HFFc6 (cell line): ENCODE measurements around the gene ABHD17C. TPM values are rescaled to one million over a fixed set of nuclear protein-coding genes. Genes with fewer than 3 reads are reported as not detected.

ENCODE experiments used
- DNase-seq: peaks from one replicate; pipeline ENCODE4 v3.0.0-alpha.2; 2018
- H3K27ac Mint-ChIP-seq: 2 replicates; pipeline ENCODE4 v1.8.0; 2020; ENCODE audit warnings: mild to moderate bottlenecking, mixed read lengths
- H3K27me3 Mint-ChIP-seq: 2 replicates; pipeline ENCODE4 v1.8.0; 2021; ENCODE audit warnings: mild to moderate bottlenecking, moderate library complexity, mixed read lengths; ENCODE audit not compliant: insufficient read depth
- H3K36me3 Mint-ChIP-seq: 2 replicates; pipeline ENCODE4 v1.8.0; 2021; ENCODE audit warnings: low read depth, mixed read lengths
- H3K4me1 Mint-ChIP-seq: 2 replicates; pipeline ENCODE4 v1.8.0; 2020; ENCODE audit warnings: low read depth, mixed read lengths
- H3K4me3 Mint-ChIP-seq: 2 replicates; pipeline ENCODE4 v1.8.0; 2020; ENCODE audit warnings: mild to moderate bottlenecking, moderate library complexity, mixed read lengths
- H3K9me3 Mint-ChIP-seq: 2 replicates; pipeline ENCODE4 v1.8.0; 2020; ENCODE audit warnings: mild to moderate bottlenecking, mixed read lengths
- CTCF ChIP-seq: fragments of 200-600 bp; sonication (generic); IDR thresholded peaks from 2 replicates; pipeline ENCODE4 v1.5.0; 2021; ENCODE audit warnings: antibody characterized with exemption, mild to moderate bottlenecking
- total RNA-seq, 6 experiments: library from RNA; stranded (reverse); fragmentation: NEBNext Ultra II Directional; extraction: Animal tissue kit (Norgen Biotek cat#: 25700); gene quantifications; 2 replicates in 1 of 6; 3 replicates in 5 of 6; pipeline ENCODE4 v1.2.3, GENCODE V29; 2021

The ABHD17C gene
- total RNA-seq, 6 experiments from 2014 or later = 8.5 to 21.4 (median 15.9) TPM

GRCh38 chr15:80779658-80780415, 84.7 kb downstream of the ABHD17C start:
- no peaks in the 10 kb centered on the region for H3K9me3 Mint-ChIP-seq
- TF ChIP-seq CTCF = no peak
- peaks cover 5% of the 10 kb centered on the region; the same call in 1 of the 2 replicates for H3K36me3 Mint-ChIP-seq
- no peak for DNase-seq
- peaks cover 45% of the 10 kb centered on the region for H3K4me1 Mint-ChIP-seq
- peaks cover 11% of the 10 kb centered on the region for H3K27me3 Mint-ChIP-seq
- no peak overlapping the region for H3K27ac Mint-ChIP-seq
- H3K4me3 Mint-ChIP-seq = peak overlapping the region; percentile 91

DNA sequence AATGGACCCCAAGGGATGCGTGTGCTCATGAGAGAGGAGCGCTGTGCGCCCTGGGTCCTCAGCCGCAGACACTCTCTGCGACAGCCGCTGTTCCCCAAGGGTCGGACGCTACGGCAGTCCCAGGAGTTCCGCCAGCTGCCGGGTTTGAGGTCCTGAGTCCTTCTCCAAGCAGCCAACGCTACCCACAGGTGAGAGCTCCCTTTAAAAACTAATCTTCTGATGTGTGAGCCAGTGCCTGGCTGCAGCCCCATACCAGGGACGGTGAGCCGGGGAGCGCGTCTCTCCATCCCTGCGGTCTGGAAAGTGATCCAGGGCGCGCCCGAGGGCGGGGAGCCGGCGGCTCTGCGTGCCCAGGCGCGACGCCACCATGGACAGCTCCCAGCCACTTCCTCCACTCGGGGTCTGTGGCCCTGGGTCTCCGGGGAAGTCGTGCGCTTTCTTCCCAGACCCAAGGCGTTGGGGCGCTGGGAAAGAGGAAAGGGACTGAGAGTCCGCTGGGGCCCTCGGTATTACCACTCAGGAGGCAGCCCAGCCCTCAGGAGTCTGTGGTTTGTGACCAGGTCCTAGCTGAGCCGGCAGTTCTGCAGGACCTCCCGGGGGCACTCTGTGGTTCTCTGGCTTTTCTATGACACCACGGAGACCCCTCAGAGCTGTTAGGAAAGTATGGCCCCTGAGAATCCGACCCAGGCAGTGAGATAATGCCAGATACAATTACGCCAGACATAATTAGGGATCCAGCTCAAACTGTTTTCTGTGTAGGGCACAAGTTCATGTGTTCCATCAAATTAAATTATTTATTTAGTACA, 85.5 kb downstream of the ABHD17C start:
- no peak for DNase-seq
- Mint-ChIP-seq H3K36me3 (peaks cover 5% of the 10 kb centered on the region; the same call in 1 of the 2 replicates), H3K4me3 (peak overlapping the region; percentile 91), H3K27me3 (peaks cover 11% of the 10 kb centered on the region), H3K4me1 (peaks cover 53% of the 10 kb centered on the region), H3K27ac (no peak overlapping the region), H3K9me3 (no peaks in the 10 kb centered on the region)
- no peak for TF ChIP-seq CTCF

- peaks cover 5% of the 10 kb centered on the region; the same call in 1 of the 2 replicates for H3K36me3 Mint-ChIP-seq
- H3K27ac Mint-ChIP-seq = no peak overlapping the region
- no peak overlapping the region for H3K4me3 Mint-ChIP-seq
- DNase-seq = no peak
- peaks cover 38% of the 10 kb centered on the region for H3K4me1 Mint-ChIP-seq
- H3K9me3 Mint-ChIP-seq = no peaks in the 10 kb centered on the region
- peaks cover 8% of the 10 kb centered on the region for H3K27me3 Mint-ChIP-seq
- TF ChIP-seq CTCF = no peak
Measured at GRCh38 chr15:80783260-80783659, 88.2 kb downstream of the ABHD17C start.

GRCh38 chr15:80785335-80785734, 90.2 kb downstream of the ABHD17C start:
- Mint-ChIP-seq H3K4me3 (no peak overlapping the region), H3K27me3 (peaks cover under 1% of the 10 kb centered on the region), H3K36me3 (peaks cover 5% of the 10 kb centered on the region; the same call in 1 of the 2 replicates), H3K4me1 (peaks cover 44% of the 10 kb centered on the region), H3K27ac (no peak overlapping the region), H3K9me3 (no peaks in the 10 kb centered on the region)
- no peak for DNase-seq
- no peak for TF ChIP-seq CTCF

- DNase-seq = no peak
- no peak for TF ChIP-seq CTCF
- Mint-ChIP-seq H3K27ac (no peak overlapping the region), H3K36me3 (peaks cover 5% of the 10 kb centered on the region; the same call in 1 of the 2 replicates), H3K4me1 (peaks cover 39% of the 10 kb centered on the region), H3K9me3 (no peaks in the 10 kb centered on the region), H3K4me3 (no peak overlapping the region), H3K27me3 (no peaks in the 10 kb centered on the region; the same call in 1 of the 2 replicates)
Measured at GRCh38 chr15:80785811-80786354, 90.8 kb downstream of the ABHD17C start.
